ENCODE measurements around the gene OTOG. TPM values are rescaled to one million over a fixed set of nuclear protein-coding genes. Genes with fewer than 3 reads are reported as not detected.

OTOG gene
- total and polyA plus RNA-seq, 11 donors, result not detected

DNA sequence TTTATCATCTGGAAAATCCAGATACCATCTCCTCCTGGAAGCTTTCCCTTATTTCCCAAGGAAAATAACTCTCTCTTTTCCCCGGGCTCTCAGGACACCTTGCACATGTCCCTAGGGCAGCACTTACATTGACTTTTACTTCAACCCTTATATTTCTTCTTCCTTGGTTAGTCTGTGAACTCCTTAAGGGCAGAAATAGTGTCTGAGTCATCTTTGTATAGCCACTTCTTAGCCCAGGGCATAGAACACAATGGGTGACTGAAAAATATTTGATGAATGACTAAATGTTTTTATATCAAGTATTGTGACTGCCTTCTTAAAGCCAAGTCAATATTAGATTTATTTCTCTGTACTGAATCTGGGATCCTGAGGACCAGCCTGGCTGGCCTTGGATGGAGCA lies 126.9 kb downstream of the OTOG start:
- H3K9me3 ChIP-seq, result peaks cover 0 to 31% (median 12%) of the 10 kb centered on the region in 12 donors
- H3K27me3 ChIP-seq, result peaks cover 0 to 14% (median 0%) of the 10 kb centered on the region in 9 donors
- no peak for ATAC-seq
- no peaks in the 10 kb centered on the region for H3K4me1 ChIP-seq
- DNase-seq, result no peak
- TF ChIP-seq POLR2A (IDR thresholded peaks at IDR 0.05), result no peak
- TF ChIP-seq CTCF (IDR thresholded peaks at IDR 0.05), result no peak
- intact Hi-C loops (cut with DNase I), result no loop called here
- H3K4me3 ChIP-seq, result no peak overlapping the region
- 74 to 85% (median 83%) methylated on average over 1 of the region's 1 CpG for WGBS, 4 donors
- no peaks in the 10 kb centered on the region for H3K36me3 ChIP-seq
- H3K27ac ChIP-seq, result no peak overlapping the region

GRCh38 chr11:17682848-17683247 lies 135.8 kb downstream of the OTOG start:
- H3K27me3 ChIP-seq, result peaks cover 0 to 26% (median 6%) of the 10 kb centered on the region in 9 donors
- TF ChIP-seq CTCF (IDR thresholded peaks at IDR 0.05), result no peak
- TF ChIP-seq POLR2A (IDR thresholded peaks at IDR 0.05), result no peak
- no peak for ATAC-seq

GRCh38 chr11:17683377-17684161 lies 136.5 kb downstream of the OTOG start:
- ATAC-seq, result no peak
- no peak for TF ChIP-seq POLR2A (IDR thresholded peaks at IDR 0.05)
- no peak for TF ChIP-seq CTCF (IDR thresholded peaks at IDR 0.05)
- H3K9me3 ChIP-seq, result peaks cover 0 to under 1% (median 0%) of the 10 kb centered on the region in 12 donors
- no peak overlapping the region for H3K4me3 ChIP-seq
- H3K27ac ChIP-seq, result no peak overlapping the region
- DNase-seq, result no peak
- H3K27me3 ChIP-seq, result peaks cover 0 to 28% (median 6%) of the 10 kb centered on the region in 9 donors
- no peaks in the 10 kb centered on the region for H3K36me3 ChIP-seq
- intact Hi-C loops (cut with DNase I), result no loop called here
- 63 to 77% (median 74%) methylated on average over 12 of the region's 12 CpGs for WGBS, 4 donors
- H3K4me1 ChIP-seq, result no peaks in the 10 kb centered on the region

More at GRCh38 chr11:17682848-17683247, 135.8 kb downstream of the OTOG start:
- Histone ChIP-seq H3K4me1 (no peaks in the 10 kb centered on the region), H3K36me3 (no peaks in the 10 kb centered on the region), H3K9me3 (peaks cover 0 to 8% (median 0%) of the 10 kb centered on the region in 12 donors), H3K27ac (no peak overlapping the region), H3K4me3 (no peak overlapping the region)
- no peak for DNase-seq
- intact Hi-C loops (cut with DNase I), result no loop called here

GRCh38 chr11:17684550-17684949 lies 137.5 kb downstream of the OTOG start:
- 81 to 86% (median 86%) methylated on average over 5 of the region's 5 CpGs for WGBS, 4 donors
- DNase-seq, result no peak
- Histone ChIP-seq H3K9me3 (no peaks in the 10 kb centered on the region), H3K36me3 (no peaks in the 10 kb centered on the region), H3K27ac (no peak overlapping the region), H3K4me3 (no peak overlapping the region), H3K27me3 (peaks cover 0 to 34% (median 6%) of the 10 kb centered on the region in 9 donors), H3K4me1 (no peaks in the 10 kb centered on the region)
- no peak for ATAC-seq
- TF ChIP-seq POLR2A (IDR thresholded peaks at IDR 0.05) (no peak), CTCF (IDR thresholded peaks at IDR 0.05) (no peak)
- intact Hi-C loops (cut with DNase I), result no loop called here
